Upper lobe of right lung (tissue), 1 donor: ENCODE data around the gene IGSF10. TPM values are rescaled to one million over a fixed set of nuclear protein-coding genes. Genes with fewer than 3 reads are reported as not detected.
"Not testable (repeated sequence)": the region's sequence is repeated elsewhere in the genome, so short reads cannot be mapped to it uniquely, and the experiment has no call there.

Source experiments
- ATAC-seq: fragments of 200-7000 bp; cut with Tn5 transposase; one replicate; pipeline ENCODE4 v1.9.1; 2020; ENCODE audit warnings: mild to moderate bottlenecking, moderate library complexity
- DNase-seq: peaks from one replicate; pipeline ENCODE4 v3.0.0-alpha.2; 2020
- H3K27ac ChIP-seq: fragments of 200-600 bp; one replicate; pipeline ENCODE4 v1.8.0; 2022
- H3K27me3 ChIP-seq: fragments of 200-600 bp; one replicate; pipeline ENCODE4 v1.8.0; 2022; ENCODE audit warnings: mild to moderate bottlenecking
- H3K36me3 ChIP-seq: fragments of 200-600 bp; one replicate; pipeline ENCODE4 v1.8.0; 2022
- H3K4me1 ChIP-seq: fragments of 200-600 bp; one replicate; pipeline ENCODE4 v1.8.0; 2022
- H3K4me3 ChIP-seq: fragments of 200-600 bp; one replicate; pipeline ENCODE4 v1.8.0; 2022; ENCODE audit warnings: mild to moderate bottlenecking
- H3K9me3 ChIP-seq: fragments of 200-600 bp; one replicate; pipeline ENCODE4 v1.8.0; 2022
- intact Hi-C: fragments of 100-400 bp; cut with DNase I; formaldehyde crosslinking; loops from one replicate; pipeline ENCODE4 v1.11.0; 2022
- long read RNA-seq: library from polyadenylated mRNA; unstranded; transcript quantifications from one replicate; pipeline ENCODE4 v2.0.0, GENCODE V29; 2021
- total RNA-seq: library from RNA; stranded (reverse); fragmentation: NEBNext Ultra II Directional; extraction: Animal tissue kit (Norgen Biotek cat#: 25700); gene quantifications from one replicate; pipeline ENCODE4 v1.2.1, GENCODE V29; 2021
- TF ChIP-seq, protein P1 (sequence below): fragments of 200-600 bp; IDR thresholded peaks from one replicate; pipeline ENCODE4 v1.8.0; 2022; ENCODE audit warnings: antibody characterized with exemption
- donor health status: DM: no; HTN: yes; CAD: no; lungs with severe emphysema.

The IGSF10 gene, protein sequence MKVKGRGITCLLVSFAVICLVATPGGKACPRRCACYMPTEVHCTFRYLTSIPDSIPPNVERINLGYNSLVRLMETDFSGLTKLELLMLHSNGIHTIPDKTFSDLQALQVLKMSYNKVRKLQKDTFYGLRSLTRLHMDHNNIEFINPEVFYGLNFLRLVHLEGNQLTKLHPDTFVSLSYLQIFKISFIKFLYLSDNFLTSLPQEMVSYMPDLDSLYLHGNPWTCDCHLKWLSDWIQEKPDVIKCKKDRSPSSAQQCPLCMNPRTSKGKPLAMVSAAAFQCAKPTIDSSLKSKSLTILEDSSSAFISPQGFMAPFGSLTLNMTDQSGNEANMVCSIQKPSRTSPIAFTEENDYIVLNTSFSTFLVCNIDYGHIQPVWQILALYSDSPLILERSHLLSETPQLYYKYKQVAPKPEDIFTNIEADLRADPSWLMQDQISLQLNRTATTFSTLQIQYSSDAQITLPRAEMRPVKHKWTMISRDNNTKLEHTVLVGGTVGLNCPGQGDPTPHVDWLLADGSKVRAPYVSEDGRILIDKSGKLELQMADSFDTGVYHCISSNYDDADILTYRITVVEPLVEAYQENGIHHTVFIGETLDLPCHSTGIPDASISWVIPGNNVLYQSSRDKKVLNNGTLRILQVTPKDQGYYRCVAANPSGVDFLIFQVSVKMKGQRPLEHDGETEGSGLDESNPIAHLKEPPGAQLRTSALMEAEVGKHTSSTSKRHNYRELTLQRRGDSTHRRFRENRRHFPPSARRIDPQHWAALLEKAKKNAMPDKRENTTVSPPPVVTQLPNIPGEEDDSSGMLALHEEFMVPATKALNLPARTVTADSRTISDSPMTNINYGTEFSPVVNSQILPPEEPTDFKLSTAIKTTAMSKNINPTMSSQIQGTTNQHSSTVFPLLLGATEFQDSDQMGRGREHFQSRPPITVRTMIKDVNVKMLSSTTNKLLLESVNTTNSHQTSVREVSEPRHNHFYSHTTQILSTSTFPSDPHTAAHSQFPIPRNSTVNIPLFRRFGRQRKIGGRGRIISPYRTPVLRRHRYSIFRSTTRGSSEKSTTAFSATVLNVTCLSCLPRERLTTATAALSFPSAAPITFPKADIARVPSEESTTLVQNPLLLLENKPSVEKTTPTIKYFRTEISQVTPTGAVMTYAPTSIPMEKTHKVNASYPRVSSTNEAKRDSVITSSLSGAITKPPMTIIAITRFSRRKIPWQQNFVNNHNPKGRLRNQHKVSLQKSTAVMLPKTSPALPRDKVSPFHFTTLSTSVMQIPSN (N-terminal part only)
- total RNA-seq = 32.4 TPM
- long read RNA-seq, partial matches to known transcripts = 8 of 14 reads
- long read RNA-seq, other reads (novel, unspliced or antisense) = 6 of 14 reads

DNA sequence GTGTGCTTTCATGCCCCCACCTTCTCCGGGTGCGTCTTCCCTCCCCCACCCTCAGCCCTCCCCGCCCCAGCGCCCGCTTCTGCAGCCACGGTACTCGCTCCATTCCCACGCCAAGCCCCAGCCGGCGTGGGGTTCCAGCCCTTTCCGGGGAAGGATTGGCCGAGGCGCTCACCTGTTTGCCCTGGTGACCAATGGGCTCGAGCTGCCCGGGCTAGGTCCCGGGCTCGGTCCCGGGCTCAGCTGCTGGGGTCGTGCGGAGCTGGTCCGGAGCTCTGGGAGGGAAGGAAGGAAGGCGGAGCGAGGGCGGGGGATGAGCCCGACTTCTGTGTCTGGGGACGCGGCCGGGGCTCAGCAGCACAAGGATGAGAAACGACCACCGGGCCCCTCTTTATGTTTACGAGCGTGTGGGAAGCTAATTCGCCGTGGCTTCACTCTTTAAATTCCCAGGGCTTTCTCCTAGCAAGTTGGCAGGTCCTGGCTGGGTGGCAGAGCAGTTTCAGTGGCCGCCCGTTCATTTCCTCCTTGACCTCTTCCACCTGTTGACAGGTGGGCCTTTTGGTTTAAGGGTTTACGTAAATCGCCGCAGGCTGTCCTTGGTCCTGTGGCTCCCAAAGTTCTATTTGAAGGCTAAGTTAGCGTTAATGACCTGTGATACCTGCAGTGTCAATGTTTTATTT is at the start of gene IGSF10:
Gene IGSF10, minus strand, starts transcription at position 288 of the 677 bp plus-strand sequence. CDS start 2,352 bp downstream, outside the sequence.
- Histone ChIP-seq H3K27ac (peak within 1 kb of the TSS; percentile 44), H3K4me3 (peak within 1 kb of the TSS; percentile 54), H3K4me1 (no peaks in the 10 kb centered on the region), H3K27me3 (no peaks in the 10 kb centered on the region), H3K9me3 (no peaks in the 10 kb centered on the region), H3K36me3 (no peaks in the 10 kb centered on the region)
- intact Hi-C loops = no loop called here
- TF ChIP-seq, protein P1, sequence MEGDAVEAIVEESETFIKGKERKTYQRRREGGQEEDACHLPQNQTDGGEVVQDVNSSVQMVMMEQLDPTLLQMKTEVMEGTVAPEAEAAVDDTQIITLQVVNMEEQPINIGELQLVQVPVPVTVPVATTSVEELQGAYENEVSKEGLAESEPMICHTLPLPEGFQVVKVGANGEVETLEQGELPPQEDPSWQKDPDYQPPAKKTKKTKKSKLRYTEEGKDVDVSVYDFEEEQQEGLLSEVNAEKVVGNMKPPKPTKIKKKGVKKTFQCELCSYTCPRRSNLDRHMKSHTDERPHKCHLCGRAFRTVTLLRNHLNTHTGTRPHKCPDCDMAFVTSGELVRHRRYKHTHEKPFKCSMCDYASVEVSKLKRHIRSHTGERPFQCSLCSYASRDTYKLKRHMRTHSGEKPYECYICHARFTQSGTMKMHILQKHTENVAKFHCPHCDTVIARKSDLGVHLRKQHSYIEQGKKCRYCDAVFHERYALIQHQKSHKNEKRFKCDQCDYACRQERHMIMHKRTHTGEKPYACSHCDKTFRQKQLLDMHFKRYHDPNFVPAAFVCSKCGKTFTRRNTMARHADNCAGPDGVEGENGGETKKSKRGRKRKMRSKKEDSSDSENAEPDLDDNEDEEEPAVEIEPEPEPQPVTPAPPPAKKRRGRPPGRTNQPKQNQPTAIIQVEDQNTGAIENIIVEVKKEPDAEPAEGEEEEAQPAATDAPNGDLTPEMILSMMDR = no peak
- ATAC-seq (peak; percentile 80), DNase-seq (peak; percentile 75)

DNA sequence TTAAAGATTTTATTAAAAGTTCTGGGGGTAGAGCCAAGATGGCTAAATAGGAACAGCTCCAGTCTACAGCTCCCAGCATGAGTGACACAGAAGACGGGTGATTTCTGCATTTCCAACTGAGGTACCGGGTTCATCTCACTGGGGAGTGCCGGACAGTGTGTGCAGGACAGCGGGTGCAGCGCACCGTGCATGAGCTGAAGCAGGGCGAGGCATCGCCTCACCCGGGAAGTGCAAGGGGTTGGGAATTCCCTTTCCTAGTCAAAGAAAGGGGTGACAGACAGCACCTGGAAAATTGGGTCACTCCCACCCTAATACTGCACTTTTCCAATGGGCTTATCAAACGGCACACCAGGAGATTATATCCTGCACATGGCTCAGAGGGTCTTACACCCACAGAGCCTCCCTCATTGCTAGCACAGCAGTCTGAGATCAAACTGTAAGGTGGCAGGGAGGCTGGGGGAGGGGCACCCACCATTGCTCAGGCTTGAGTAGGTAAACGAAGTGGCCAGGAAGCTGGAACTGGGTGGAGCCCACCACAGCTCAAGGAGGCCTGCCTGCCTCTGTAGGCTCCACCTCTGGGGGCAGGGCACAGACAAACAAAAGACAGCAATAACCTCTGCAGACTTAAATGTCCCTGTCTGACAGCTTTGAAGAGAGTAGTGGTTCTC is 48.7 kb upstream of the IGSF10 start:
- H3K4me1 ChIP-seq, ATAC-seq, H3K9me3 ChIP-seq, H3K27me3 ChIP-seq, H3K4me3 ChIP-seq, intact Hi-C loops, H3K36me3 ChIP-seq, DNase-seq, H3K27ac ChIP-seq: not testable (repeated sequence)

DNA sequence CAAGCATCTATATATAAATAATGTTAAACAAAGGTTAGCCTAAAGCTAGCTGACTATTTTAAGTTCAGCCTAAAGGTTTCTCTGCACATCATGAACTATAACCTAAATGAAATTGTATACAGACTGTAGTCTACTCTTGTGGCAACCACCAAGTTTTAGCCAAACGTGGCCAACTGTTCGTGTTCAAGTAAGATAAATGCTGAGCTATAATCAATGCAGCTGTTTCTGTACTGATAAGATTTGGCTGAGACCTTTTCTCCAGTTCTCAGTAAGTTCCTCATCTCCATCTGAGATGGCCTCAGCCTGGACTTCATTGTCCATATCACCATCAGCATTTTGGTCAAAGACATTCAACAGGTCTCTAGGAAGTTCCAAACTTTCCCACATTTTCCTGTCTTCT is 43.7 kb upstream of the IGSF10 start:
- Histone ChIP-seq H3K4me1 (no peaks in the 10 kb centered on the region), H3K27ac (no peak overlapping the region), H3K4me3 (no peak overlapping the region), H3K36me3 (no peaks in the 10 kb centered on the region), H3K27me3 (no peaks in the 10 kb centered on the region), H3K9me3 (no peaks in the 10 kb centered on the region)
- intact Hi-C loops = no loop called here
- TF ChIP-seq, protein P1 = no peak
- no peak for DNase-seq
- no peak for ATAC-seq

DNA sequence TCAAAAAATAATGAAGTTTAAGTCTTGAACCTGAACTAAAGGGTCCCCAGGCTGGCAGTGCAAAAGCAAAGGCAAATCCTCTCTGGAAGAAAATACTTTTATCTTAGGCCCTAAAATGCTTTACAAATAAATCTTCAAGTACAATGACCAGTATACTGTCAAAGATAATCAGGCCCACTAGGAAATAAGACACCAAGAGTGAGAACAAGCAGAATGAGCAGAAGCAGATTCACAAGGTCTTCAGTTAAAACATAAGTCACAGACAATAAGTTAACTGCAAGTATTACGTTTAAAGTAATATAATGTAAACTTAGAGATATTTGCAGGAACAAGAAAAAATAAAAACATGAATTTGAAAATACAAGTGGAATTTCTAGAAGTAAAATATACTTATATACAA is 42.2 kb upstream of the IGSF10 start:
- Histone ChIP-seq H3K27ac (no peak overlapping the region), H3K9me3 (no peaks in the 10 kb centered on the region), H3K4me1 (no peaks in the 10 kb centered on the region), H3K4me3 (no peak overlapping the region), H3K27me3 (no peaks in the 10 kb centered on the region), H3K36me3 (no peaks in the 10 kb centered on the region)
- TF ChIP-seq, protein P1 = no peak
- ATAC-seq = no peak
- intact Hi-C loops = no loop called here
- no peak for DNase-seq

DNA sequence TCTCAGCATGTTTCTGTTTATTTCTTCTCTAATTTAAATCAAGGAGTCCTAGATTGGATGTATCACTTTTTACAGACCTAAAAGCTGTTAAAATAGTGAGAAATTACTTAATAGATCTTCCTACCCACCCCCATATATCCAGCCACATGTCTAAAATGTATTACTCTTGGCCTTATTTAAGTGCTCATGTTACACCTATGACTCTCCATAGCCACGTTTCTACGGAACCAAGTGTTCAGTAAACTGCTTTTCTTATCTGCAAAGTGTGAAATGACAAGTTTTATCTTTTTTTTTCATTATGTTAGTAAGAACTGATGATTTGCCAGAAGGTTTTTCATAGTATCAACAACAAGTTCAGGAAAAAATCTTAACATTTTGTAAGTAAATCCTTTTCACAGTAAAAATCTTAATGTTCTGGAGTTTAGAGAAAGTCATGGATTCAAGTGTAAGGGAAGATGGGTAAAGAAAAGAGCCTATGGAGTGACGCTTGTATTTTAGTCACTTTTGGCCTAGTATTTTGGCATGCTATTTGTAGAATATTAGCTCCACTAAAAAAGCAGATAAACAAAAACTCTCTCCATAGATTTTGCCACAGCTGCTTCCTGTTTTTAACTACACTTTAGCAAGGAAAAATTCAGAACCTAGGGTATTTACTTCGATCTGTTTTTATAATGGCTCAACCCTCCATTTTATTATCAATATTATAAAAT is 41.2 kb upstream of the IGSF10 start:
- Histone ChIP-seq H3K27me3 (no peaks in the 10 kb centered on the region), H3K4me1 (no peaks in the 10 kb centered on the region), H3K27ac (peak overlapping the region; percentile 13), H3K9me3 (no peaks in the 10 kb centered on the region), H3K36me3 (no peaks in the 10 kb centered on the region), H3K4me3 (no peak overlapping the region)
- intact Hi-C loops = no loop called here
- ATAC-seq (no peak), DNase-seq (no peak)
- TF ChIP-seq, protein P1 = no peak
